DOHH2 (cell line): Measurements from ENCODE around the gene TEAD4.

ENCODE experiments used
- H3F3A ChIP-seq: fragments of 200-600 bp; sonication (generic), shearing (Covaris generic); 2 replicates; pipeline ENCODE4 v1.6.0; 2016; ENCODE audit warnings: antibody characterized with exemption, mild to moderate bottlenecking; ENCODE audit not compliant: control insufficient read depth, insufficient read depth
- H3K27ac ChIP-seq: fragments of 200-600 bp; sonication (generic); 2 replicates; pipeline ENCODE4 v1.5.1; 2014; ENCODE audit warnings: low read depth, mild to moderate bottlenecking, low read length, moderate library complexity
- H3K27me3 ChIP-seq: fragments of 200-600 bp; sonication (generic); 2 replicates; pipeline ENCODE4 v1.6.1; 2014; ENCODE audit warnings: mild to moderate bottlenecking, low read length, mixed read lengths; ENCODE audit not compliant: control insufficient read depth
- H3K36me3 ChIP-seq: fragments of 200-600 bp; sonication (generic); 2 replicates; pipeline ENCODE4 v1.6.1; 2014; ENCODE audit warnings: mild to moderate bottlenecking, low read length, moderate library complexity, mixed read lengths; ENCODE audit not compliant: control insufficient read depth
- H3K4me1 ChIP-seq: fragments of 200-600 bp; sonication (generic); 2 replicates; pipeline ENCODE4 v1.6.1; 2014; ENCODE audit warnings: mild to moderate bottlenecking, low read length, mixed read lengths; ENCODE audit not compliant: control insufficient read depth
- H3K4me2 ChIP-seq: fragments of 200-600 bp; sonication (generic); 2 replicates; pipeline ENCODE4 v1.6.0; 2014; ENCODE audit warnings: mild to moderate bottlenecking, low read length, moderate library complexity
- H3K4me3 ChIP-seq: fragments of 200-600 bp; sonication (generic); 2 replicates; pipeline ENCODE4 v1.5.1; 2014; ENCODE audit warnings: mild to moderate bottlenecking, low read length, mixed read lengths
- H3K79me2 ChIP-seq: fragments of 200-600 bp; sonication (generic); 2 replicates; pipeline ENCODE4 v1.6.1; 2014; ENCODE audit warnings: mild to moderate bottlenecking, low read length, mixed read lengths; ENCODE audit not compliant: control insufficient read depth
- H3K9me2 ChIP-seq: fragments of 200-600 bp; sonication (generic); replicated peaks from 2 replicates; pipeline ENCODE4 v1.6.1; 2014; ENCODE audit warnings: mild to moderate bottlenecking, low read length, mixed read lengths; ENCODE audit not compliant: control insufficient read depth
- H3K9me3 ChIP-seq: fragments of 200-600 bp; sonication (generic); 2 replicates; pipeline ENCODE4 v1.6.1; 2014; ENCODE audit warnings: antibody characterized with exemption, low read length, mixed read lengths; ENCODE audit not compliant: control insufficient read depth, insufficient read depth
- H4K20me1 ChIP-seq: fragments of 200-600 bp; sonication (generic); 2 replicates; pipeline ENCODE4 v1.6.0; 2014; ENCODE audit warnings: low read depth, mild to moderate bottlenecking, antibody characterized with exemption, low read length, moderate library complexity; ENCODE audit not compliant: control insufficient read depth, insufficient read depth
- EZH2phosphoT487 ChIP-seq: fragments of 200-600 bp; sonication (generic); IDR thresholded peaks from 2 replicates; pipeline ENCODE4 v1.6.1; 2017; ENCODE audit warnings: borderline replicate concordance, mild to moderate bottlenecking, antibody characterized with exemption, low read length, moderate library complexity, mixed read lengths
- TF ChIP-seq, protein P1 (sequence below): fragments of 200-600 bp; sonication (generic); IDR thresholded peaks from one replicate; pipeline ENCODE4 v1.5.1; 2014; ENCODE audit warnings: antibody characterized with exemption, mild to moderate bottlenecking, low read depth, low read length; ENCODE audit not compliant: poor library complexity, severe bottlenecking

TEAD4 gene

DNA sequence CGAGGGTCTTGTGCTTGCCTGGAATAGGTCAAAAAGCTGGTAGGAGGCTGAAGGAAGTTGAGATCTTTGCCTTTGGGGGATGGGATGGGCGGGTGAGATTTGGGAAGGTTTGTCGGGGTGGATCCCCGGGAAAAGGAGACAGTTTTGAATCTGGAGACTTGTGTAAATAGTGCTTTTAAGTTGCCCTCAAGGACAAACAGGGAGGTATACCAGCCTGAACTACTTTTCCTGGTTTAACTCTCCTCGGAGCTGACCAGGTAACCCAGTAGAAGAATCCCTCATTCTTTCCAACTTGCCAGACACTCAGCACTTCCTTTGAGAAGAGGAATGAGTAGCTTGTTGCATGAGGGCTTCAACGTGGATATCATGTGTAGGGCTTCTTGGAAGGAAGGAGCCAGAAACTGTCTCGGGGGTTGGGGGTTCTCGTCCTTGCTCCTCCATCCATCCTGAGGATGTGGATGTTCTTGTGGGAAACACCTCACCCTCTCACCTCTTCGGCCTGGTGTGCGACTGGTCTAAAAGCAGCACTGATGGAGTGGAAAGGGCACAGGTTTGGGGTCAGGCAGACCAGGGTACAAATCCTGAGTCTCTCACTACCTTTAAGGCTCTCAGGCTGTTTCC is 1.9 kb downstream of the TEAD4 start:
- H3K36me3 ChIP-seq, result no peaks in the 10 kb centered on the region
- no peaks in the 10 kb centered on the region for H3F3A ChIP-seq
- H3K27ac ChIP-seq, result no peak overlapping the region
- H3K4me1 ChIP-seq, result peaks cover 20% of the 10 kb centered on the region
- H4K20me1 ChIP-seq, result no peaks in the 10 kb centered on the region
- peaks cover 24% of the 10 kb centered on the region for H3K27me3 ChIP-seq
- no peaks in the 10 kb centered on the region for H3K9me3 ChIP-seq
- H3K4me2 ChIP-seq, result peak overlapping the region; percentile 71
- H3K79me2 ChIP-seq, result peaks cover 54% of the 10 kb centered on the region
- TF ChIP-seq, protein P1, sequence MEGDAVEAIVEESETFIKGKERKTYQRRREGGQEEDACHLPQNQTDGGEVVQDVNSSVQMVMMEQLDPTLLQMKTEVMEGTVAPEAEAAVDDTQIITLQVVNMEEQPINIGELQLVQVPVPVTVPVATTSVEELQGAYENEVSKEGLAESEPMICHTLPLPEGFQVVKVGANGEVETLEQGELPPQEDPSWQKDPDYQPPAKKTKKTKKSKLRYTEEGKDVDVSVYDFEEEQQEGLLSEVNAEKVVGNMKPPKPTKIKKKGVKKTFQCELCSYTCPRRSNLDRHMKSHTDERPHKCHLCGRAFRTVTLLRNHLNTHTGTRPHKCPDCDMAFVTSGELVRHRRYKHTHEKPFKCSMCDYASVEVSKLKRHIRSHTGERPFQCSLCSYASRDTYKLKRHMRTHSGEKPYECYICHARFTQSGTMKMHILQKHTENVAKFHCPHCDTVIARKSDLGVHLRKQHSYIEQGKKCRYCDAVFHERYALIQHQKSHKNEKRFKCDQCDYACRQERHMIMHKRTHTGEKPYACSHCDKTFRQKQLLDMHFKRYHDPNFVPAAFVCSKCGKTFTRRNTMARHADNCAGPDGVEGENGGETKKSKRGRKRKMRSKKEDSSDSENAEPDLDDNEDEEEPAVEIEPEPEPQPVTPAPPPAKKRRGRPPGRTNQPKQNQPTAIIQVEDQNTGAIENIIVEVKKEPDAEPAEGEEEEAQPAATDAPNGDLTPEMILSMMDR, result no peak
- no peak for TF ChIP-seq EZH2phosphoT487
- H3K4me3 ChIP-seq, result peak overlapping the region; percentile 77
- H3K9me2 ChIP-seq, result no peaks in the 10 kb centered on the region

DNA sequence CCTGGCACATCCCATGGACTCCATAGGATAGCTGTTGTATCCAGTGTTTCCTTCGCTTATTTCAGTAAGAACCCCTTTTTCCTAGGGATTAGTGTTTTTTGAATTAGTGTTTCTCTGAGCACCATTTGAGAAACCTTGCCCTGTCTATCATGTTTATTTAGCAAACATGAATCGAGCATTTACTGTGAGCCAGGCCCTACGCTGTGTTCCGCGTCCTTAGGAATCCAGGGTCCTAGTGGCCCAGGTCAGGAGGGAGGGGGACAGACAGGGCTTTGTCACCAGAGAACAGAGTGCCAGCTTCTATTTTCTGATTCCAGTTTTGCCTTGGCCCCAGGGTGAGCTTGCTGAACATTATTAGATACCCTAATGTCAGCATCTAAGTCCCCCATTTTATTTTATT is 2.5 kb downstream of the TEAD4 start:
- H3K79me2 ChIP-seq, result peaks cover 55% of the 10 kb centered on the region
- H3K4me2 ChIP-seq, result no peak overlapping the region
- no peaks in the 10 kb centered on the region for H3F3A ChIP-seq
- no peaks in the 10 kb centered on the region for H3K9me3 ChIP-seq
- TF ChIP-seq, protein P1, result no peak
- no peak for TF ChIP-seq EZH2phosphoT487
- H3K4me1 ChIP-seq, result peaks cover 20% of the 10 kb centered on the region
- no peaks in the 10 kb centered on the region for H3K9me2 ChIP-seq
- peaks cover 24% of the 10 kb centered on the region for H3K27me3 ChIP-seq
- H4K20me1 ChIP-seq, result no peaks in the 10 kb centered on the region
- H3K27ac ChIP-seq, result no peak overlapping the region
- H3K4me3 ChIP-seq, result no peak overlapping the region; the same call in 1 of the 2 replicates
- no peaks in the 10 kb centered on the region for H3K36me3 ChIP-seq

DNA sequence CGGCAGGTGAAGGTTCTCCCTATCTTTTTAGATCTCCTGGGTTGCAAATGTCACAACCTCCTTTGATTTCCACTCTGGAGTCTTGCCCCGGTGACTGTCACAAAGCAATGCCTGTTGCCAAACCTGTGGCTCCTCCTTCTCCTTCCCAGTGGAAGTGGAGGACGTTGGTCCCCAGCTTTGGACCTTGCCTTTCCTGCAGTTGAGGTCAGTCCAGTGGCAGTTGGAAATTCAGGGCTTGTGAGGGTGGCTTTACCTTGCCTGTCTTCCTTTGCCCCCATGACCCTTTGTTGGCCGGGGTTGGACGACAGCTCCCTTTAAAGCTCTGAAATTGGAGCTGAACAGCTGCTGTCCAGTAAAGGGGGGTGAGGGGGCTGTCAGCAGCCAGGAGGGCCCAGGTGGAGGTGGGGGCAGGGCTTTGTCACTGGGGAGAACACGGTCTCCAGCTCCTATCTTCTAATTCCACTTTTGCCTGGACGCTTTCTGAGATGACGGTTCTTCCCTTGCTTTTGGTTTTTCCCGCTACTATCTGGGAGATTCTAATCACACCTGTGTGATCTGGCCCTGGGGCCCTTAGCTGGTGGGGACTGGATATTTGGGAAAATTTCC is 4.1 kb downstream of the TEAD4 start:
- Histone ChIP-seq H4K20me1 (no peaks in the 10 kb centered on the region), H3K36me3 (0 out of 2 replicates have a peak, but pooled peaks cover 2% of the 10 kb centered on the region), H3K9me3 (no peaks in the 10 kb centered on the region), H3K9me2 (no peaks in the 10 kb centered on the region), H3K4me2 (no peak overlapping the region), H3K4me3 (no peak overlapping the region), H3K27ac (no peak overlapping the region), H3K4me1 (peaks cover 16% of the 10 kb centered on the region), H3F3A (no peaks in the 10 kb centered on the region), H3K79me2 (peaks cover 62% of the 10 kb centered on the region), H3K27me3 (peaks cover 15% of the 10 kb centered on the region)
- TF ChIP-seq EZH2phosphoT487, result no peak
- TF ChIP-seq, protein P1, result no peak
